Uterus (tissue), 2 donors: Measurements from ENCODE around the gene MYCN.

ENCODE experiments used
- CTCF ChIP-seq, 4 experiments: fragments of 200-600 bp in 2 of 4; fragments of 450-650 bp in 2 of 4; sonication (generic) in 2 of 4; IDR thresholded peaks; one replicate each; pipeline ENCODE4 v1.5.1; 2016 to 2019; ENCODE audit warnings: antibody characterized with exemption in 4 of 4, mild to moderate bottlenecking in 2 of 4, moderate library complexity in 1 of 4
- POLR2A ChIP-seq, 2 donors: fragments of 450-650 bp; IDR thresholded peaks; one replicate each; pipeline ENCODE4 v1.6.1; 2016; ENCODE audit warnings: antibody characterized with exemption in 2 of 2, mild to moderate bottlenecking in 1 of 2, moderate library complexity in 1 of 2

- TF ChIP-seq CTCF (IDR thresholded peaks at IDR 0.05) (no peak), POLR2A (IDR thresholded peaks at IDR 0.05) (no peak)
Observed at GRCh38 chr2:15986644-15987043, 46.3 kb downstream of the MYCN start.
